Stimulated activated CD8-positive, alpha-beta memory T cell treated with anti-CD3 and anti-CD28 coated beads, Interleukin-7, amount 100 ng/mL, for 48 hours (primary cell): ENCODE data around the gene MST1.

Experiments used
- DNase-seq, 2 donors: peaks; one replicate each; pipeline ENCODE4 v3.0.0-alpha.2; 2020; ENCODE audit warnings: low read depth in 1 of 2; ENCODE audit errors: extremely low read depth in 1 of 2

Gene MST1

DNA sequence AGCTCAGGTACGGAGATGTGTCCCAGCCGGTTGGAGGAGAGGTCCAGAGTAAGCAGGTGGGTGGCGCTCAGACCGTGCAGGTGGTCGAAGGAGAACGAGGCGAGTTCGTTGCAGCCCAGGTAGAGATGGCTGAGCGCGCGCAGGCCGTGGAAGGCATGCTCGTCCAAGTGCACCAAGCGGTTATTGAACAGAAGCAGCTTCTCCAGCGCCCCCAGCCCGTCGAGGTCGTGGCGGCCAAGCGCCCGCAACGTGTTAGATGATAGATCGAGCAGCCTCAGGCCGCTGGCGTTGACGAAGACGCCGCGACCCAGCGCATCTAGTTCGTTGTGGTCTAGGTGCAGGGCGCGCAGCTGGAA lies 29.6 kb upstream of the MST1 start:
- no peak for DNase-seq

DNA sequence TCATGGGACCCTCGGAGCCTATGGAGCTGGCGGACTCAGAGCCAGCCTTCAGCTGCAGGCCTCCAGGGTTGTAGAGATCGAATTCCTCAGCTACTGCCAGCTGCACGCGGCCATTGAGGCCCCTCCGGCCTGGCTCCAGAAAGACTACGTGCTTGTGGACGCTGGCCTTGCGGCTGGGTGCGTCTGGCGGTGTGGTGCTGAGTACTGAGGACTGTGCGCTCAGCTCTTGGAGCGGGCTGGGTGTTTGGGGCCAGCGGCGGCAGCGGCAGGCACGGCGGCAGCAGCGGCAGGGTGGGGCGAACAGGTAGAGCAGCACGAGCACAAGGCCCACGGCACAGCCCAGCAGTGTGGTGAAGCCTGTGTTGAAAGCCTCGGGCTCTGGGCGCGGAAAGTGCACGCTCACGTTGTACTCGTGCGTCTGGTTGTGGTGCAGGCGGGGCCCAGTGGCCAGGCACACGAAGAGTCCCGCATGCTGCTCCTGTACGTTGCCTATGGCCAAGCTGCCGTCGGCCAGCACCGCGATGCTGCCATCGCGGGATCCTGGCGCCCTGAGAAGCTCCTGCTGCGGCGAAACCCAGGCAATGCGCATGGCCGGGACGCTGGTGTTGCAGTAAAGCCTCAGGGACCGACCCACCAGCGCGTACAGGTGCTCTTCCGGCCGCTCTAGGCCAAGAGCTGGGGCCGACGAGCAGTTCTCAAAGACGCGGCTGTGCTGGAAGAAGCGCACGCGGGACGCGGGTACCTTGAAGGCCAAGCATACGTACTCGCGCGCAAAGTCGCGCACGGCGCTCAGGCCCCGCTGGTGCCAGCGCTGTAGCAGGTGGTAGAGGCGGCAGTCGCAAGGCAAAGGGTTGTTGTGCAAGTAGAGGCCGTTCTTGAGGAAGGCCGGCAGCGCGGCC lies 28.9 kb upstream of the MST1 start:
- DNase-seq = no peak

DNA sequence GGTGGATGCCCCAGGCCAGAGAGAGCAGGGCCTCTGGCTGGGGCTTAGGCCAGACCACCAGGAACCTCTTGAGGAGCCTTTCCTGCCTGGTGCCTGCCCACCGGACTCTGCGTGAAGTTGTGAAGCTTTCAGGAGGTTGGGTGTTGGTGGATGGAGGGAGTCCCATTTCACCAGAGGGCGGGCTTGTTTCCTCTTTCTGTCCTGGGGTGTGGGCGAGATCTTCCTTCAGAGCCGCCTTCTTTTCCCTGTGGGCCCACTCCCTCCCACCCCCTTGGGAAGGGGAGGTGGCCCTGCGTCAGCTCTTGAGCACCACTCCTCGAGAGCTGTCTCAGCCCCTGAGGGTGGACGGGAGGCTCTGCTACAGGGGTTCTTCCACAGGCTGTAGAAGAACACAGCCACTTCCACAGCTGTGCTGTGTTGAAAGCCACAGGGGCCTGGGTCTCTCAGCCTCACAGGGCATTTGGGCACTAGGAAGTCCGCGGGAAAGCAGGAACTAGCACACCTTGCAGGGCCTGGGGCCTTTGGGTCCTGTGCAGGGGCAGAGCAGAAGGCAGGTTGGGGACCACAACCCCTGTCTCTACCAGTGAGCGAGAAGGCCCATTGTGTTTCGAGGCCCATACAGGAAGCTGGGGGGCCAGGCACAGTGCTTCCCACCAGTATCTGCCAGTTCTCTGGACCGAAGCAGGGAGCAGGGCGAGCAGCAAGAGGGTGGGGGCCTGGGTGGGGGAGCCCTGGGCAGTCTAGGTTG lies 28.1 kb upstream of the MST1 start:
- no peak for DNase-seq

DNA sequence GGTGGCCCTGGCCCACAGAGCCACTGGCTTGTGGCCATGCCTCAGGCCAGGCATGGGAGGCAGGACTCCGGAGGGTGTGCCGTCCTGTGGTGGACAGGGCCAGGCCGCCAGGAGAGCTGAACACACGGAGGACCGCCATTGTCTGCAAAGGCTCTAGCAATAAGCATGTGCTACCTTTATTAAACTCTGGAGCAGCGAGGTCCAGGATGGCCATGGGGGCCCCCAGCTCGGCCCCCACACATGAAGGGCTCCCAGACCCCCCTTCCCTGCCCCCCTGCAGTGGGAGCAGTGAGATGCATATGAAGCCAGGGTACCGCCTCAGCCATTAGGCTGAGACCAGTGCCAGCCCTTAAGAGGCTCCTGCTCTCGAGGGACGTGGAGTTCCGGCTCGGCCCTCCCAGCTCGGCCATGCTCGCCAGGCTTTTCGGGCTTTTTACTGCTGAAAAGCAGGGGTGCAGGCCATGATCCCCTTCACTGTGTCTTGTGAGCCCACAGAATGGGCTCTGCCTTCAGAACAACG lies 27.5 kb upstream of the MST1 start:
- no peak for DNase-seq

DNA sequence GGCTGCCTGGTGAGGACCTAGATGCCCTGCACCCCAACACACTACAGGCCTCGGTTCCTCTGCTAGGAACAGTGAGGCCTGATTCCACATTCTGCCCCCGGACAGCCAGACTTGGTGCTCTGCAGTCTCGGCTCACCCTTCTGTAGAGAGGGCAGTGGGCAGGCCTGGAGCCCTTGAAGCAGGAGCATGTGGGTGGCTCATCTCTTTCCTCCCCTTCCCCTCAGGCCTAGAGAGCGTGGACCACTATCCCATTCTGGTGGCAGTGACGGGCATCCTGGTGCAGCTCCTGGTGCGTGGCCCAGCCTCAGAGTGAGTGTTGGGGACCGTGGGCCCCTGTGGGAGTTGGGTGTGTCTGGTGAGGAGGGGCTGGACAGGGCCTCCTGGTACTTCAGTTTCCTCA lies 26.9 kb upstream of the MST1 start:
- no peak for DNase-seq

DNA sequence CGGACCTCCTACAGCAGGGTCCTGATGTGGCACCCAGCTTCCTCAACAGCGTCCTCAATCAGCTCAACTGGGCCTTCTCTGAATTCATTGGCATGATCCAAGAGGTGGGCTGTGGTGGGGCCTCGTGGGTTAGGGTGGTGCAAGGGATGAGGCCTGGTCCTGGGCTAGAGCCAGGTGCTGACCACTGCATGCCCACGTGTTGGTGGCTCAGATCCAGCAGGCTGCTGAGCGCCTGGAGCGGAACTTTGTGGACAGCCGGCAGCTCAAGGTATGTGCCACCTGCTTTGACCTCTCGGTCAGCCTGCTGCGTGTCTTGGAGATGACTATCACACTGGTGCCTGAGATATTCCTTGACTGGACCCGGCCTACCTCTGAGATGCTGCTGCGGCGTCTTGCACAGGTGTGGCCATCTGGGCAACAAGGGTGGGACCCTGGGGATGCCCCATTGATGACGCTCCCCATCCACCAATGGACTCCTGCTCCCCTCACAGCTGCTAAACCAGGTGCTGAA lies 26.4 kb upstream of the MST1 start:
- no peak for DNase-seq

DNA sequence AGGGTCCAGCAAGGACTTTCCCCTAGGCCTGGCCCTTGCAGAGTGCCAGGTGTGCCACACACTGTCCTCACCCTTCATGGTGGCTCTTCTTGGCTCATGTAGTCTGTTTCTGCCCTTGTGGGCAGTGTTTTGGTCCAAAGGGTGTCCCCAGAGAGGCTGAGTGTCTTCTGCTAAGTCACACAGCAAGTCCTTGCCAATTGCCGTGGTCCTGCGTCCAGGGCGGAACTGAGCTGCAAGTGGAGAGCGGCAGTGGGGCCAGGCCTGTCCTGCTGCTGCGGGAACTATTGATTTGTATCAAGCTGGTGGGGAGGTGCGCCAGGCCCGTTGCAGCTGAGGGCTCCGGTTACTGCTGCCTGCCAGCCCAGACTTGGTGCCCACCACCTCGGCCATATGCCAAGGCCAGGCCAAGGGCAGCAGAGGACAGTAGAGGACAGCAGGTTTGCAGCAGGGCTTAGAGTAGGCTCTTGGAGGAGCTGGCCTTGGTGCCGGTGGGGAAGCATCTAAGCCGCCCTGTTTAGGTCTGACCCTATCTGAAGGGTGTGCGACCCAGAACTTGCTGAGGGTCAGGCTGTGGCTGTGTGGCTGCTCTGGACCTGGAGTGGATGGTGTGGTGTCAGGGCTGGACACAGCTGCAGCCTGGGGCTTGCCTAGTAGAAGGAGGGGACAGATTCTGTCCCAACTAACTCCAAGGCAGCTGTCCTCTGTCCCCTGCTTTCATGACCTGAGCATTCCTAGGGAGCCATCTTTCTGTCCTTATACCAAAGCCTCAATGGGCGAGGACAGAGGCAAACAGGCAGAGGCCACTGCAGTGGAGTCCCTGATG lies 25.7 kb upstream of the MST1 start:
- no peak for DNase-seq

DNA sequence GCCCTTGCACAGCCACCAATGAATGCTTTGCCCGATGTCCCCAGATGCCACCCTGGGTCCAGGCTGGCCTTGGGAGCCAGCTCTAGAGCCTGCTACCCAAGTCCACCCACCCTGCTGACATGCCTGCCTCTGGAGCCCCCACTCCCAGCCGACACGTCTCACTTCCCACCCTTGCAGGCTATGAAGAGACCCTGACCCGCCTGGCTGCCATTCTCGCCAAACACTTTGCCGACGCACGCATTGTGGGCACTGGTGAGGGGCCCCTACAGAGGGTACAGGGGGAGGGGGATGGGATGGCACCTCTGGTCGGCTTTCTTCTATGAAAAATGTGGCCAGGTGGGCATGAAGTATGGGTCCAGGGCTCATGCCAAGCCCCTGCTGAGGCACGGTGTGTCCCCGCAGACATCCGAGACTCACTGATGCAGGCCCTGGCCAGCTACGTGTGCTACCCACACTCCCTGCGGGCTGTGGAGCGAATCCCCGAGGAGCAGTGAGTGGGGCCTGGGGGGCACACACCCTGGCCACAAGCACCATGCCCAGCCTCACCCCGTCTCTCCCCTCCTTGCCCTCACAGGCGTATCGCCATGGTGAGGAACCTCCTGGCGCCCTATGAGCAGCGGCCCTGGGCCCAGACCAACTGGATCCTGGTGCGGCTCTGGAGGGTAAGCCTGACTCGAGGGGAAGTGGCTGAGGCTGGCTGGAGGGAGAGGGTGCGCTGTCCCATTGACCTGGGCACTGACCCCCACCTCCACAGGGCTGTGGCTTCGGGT lies 24.2 kb upstream of the MST1 start:
- DNase-seq = no peak

DNA sequence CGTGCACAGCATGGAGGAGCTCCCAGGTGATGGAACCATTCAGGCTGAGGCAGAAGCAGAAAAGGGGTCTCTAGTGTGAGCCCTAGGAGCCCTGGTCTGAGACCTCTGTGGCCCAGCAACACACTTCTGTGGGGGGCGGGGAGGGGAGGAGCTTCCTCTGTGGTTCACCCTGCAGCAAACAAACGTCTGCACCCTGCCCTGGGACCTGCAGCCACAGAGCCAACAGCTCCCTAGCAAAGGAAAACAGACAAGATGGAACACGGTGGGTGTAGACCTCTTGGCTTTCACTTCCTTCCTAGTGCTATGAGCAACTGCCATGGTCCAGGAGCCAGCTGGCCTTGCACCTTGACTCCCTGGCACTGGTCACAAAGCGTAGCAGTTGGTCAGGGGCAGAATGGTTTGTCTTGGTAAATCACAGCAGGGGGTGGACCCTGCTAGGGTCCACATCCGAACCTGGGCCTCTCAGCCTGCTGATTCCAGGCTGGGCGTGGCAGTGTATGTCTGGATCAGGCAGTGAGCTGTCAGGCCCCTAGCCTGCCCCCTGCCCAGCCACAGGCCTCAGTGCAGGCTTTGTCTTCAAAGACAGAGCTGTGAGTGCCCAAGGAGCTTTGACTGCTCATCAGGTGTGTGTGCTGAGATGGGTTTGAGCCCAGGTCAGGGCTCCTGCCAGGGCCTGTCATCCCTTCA lies 23.5 kb upstream of the MST1 start:
- no peak for DNase-seq

DNA sequence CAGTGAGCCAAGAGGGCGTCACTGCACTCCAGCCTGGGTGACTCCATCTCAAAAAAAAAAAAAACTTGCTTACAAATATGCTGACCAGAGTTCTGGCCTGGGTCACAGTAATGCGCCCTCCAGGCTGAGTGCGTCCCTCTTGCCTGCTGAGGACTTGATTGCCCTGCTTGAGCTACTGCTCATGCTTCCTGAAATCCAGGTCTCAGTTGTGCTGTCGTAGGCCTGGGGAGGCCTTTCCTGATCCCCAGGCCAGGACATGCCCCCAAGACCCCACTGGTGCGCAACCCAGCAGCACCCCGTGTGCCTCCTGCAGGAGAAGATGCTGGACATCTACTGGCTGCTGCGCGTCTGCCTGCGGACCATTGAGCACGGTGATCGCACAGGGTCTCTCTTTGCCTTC lies 22.9 kb upstream of the MST1 start:
- DNase-seq = no peak

DNA sequence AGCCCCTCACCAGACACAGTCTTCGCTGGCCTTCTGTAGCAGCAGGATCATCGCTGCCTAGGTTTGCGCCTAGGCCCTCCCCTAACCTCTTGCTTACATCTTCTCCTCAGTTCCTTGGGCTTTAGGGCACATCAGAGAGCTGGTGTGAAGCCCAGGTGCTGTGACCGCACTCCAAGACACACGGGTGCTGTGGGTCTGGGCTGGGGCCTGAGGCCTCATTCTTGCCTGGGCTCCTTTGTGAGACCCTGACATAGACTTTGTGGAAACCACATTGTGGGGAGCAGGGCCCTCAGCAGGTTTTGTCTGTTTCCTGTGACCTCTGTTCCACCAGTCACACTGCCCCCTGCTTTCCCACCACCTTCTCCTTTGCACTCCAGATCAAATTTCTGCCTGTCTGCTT lies 22.2 kb upstream of the MST1 start:
- no peak for DNase-seq

DNA sequence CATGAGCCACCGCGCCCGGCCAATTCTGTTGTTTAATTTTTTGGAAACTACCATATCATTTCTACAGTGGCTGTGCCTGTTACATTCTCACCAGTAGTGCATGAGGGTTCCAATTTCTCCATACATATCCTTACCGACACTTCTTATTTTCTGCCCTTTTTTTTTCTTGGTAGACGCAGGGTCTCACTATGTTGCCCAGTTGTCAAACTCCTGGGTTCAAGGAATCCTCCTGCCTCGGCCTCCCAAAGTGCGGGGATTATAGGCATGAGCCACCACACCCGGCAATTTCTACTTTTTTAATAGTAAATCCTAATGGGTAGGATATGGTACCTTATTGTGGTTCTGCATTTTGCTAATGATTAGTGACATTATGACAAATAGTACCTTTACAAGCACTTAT lies 20.6 kb upstream of the MST1 start:
- no peak for DNase-seq

DNA sequence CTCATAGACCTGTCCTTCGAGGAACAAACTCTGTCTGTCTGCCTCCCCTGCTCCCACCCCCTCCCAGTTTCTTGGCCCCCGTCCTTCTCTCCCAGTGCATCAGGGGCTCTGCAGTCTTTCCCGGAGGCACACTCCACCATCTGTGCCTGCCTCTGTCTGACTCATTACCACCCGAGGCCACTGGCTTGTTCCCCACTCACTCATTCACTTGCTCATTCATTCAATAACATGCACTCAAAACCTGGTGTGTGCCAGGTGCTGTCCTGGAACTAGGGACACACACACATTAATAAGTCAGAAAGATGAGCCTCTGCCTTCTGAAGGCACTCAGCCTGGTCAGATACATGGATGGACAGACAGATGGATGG lies 17.8 kb upstream of the MST1 start:
- DNase-seq = no peak

DNA sequence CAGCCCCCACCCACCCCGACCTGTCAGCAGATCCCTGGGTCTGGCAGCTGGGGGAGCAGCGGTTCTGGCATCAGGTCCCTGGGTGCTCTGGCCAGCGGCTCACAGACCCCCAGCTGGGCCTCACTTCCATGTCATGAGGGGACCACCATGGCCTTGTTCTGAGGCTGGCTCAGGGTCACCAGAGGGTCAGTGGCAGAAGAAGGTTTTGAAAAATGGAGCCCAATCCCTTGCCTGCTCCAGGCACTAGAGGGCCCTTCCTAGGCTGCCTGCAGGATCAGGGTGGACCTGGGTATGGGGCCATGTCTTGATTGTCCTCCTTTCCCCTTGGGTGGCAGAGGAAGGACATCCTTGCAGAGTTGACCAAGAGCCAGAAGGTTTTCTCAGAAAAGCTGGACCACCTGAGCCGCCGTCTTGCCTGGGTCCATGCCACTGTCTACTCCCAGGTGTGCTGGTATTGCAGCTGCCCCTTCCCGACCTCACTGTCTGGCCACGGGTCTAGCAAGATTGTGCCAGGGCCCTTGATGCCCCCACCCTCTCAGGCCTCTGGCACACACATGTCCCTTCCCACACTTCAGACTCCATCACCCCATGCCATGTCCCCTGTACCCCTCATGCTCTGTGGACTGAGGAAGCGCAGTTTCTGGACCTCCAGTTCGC lies 17.3 kb upstream of the MST1 start:
- no peak for DNase-seq

DNA sequence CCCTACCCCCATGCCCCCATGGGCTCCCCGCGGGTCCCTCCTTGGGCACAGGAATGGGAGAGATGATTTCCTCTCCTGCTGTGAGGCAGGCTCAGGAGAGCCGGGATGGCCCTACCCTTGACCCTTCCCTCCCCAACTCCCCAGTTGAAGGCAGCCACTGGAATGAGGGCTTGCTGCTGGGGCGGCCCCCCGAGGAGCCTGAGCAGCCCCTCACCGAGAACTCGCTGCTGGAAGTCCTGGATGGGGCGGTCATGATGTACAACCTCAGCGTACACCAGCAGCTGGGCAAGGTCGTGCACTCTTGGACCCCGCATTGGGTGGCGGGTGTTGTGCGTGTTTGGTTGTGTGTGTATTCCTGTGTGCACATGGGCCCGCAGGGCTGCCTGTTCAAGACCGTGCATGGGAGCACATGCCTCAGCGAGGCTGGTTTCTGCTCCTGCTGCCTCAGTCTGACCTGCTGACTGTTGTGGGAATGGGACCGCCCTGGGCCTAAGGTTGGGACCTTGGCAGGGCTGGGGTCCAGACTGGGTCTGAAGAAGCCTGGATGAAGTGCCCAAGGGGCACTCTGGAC lies 16.2 kb upstream of the MST1 start:
- no peak for DNase-seq

DNA sequence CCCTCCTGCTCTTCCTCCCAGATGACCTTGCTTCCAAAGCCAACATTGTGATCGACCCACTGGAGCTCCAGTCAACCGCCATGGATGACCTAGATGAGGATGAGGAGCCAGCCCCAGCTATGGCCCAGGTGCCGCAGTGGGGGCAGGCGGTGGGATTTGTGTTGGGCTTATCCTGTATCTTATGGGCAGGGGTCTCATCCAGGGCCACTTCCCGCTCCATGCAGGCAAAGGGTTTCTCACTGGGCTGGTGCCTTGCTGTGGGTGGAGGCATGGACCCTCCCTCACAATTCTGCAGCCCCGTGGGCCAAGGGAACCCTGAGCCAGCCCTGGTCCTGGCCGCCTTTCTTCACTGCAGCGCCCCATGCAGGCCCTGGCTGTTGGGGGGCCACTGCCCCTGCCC lies 15.4 kb upstream of the MST1 start:
- no peak for DNase-seq

DNA sequence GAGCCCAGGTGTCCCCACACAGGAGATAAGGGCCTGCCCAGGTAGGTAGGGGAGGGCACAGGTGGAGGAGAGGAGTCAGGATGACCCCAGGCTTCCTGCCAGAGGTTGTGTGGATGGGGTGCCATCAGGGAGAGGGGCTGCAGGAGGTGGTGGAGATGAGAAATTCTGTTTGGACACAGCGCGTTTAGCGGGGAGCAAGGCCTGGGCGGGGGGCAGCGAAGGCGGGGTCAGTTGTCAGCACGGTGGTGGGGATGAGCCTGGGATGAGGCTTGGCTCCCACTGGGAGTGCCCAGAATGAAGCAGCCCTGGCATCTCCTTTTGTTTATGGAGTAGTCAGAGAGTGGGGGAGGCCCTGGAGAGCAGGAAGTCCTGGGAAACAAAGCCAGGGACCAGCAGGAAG lies 14.7 kb upstream of the MST1 start:
- DNase-seq = no peak

DNA sequence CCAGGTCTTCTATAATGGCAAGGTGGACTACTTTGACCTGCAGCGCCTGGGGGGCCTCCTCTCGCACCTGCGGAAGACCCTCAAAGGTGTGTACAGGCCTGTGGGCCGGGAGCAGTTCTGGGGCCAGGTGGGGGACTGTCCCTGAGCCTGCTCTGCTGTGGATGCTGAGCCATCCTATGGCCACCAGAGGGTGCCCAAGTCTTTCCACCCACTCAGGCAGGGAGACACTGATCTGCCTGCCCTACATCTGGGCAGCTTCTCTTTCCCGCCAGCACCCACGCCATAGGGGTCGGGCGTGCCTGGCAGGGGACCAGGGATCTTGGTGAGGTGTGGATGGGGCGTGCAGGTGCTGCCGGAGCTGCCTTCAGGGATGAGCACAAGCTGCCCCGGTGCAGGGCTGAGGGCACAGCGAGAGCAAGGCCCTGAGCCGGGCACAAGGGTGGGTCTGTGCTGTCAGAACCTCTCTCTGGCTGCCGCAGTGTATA lies 14.2 kb upstream of the MST1 start:
- DNase-seq = no peak

DNA sequence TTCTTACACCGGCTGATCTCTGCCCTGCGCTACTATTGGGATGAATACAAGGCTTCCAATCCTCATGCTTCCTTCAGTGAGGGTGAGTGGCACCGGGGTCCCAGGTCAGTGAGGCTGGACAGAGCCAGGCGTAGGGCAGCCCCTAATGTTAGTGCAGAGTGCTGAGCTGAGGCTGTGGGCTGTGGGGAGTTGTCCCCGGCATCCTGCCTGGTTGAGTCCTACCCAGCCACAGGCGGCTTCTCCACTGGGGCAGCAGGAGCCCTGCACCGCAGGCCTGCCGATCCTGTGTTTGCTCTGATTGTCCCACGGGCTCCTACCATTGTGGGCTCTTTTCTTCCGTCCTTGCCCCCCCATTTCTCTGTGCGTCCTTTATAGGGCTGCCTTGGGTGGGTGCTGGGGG lies 13.4 kb upstream of the MST1 start:
- no peak for DNase-seq
